Heart left ventricle (tissue), 13 donors: ENCODE data around the gene RPS4Y2.

Source experiments
- POLR2A ChIP-seq, 2 donors: fragments of 450-650 bp; IDR thresholded peaks; one replicate each; pipeline ENCODE4 v1.6.1; 2017; ENCODE audit warnings: antibody characterized with exemption in 2 of 2, mild to moderate bottlenecking in 2 of 2, moderate library complexity in 2 of 2
- TF ChIP-seq, protein P1 (sequence below), 12 donors: fragments of 200-600 bp; sonication (generic) in 4 of 12; IDR thresholded peaks; one replicate each; pipeline versions ENCODE4 v1.5.0 to v1.8.0; 2018 to 2022; ENCODE audit warnings: antibody characterized with exemption in 12 of 12, mild to moderate bottlenecking in 5 of 12
- donor health status: ischemic (EF 13 %, LVEDD 7.1; RV severe dilation, severe dysfunction).
- donor health status: DM: no; HTN: yes; CAD: no.
- donor health status: DM: no; HTN: no; CAD: no.
- donor health status: ischemic (EF 25% LVEDD 6.9; RV normal size, moderate dysfunction).
- donor health status: ischemic (EF 25% LVEDD 5.7; RV mildly dilated, moderate dysfunction).
- donor health status: ischemic (EF 35%, LVEDD 5.7; RV mildly dilated, moderate dysfunction).
- donor health status: nonischemic (EF 11% LVEDD 7.7; RV severe dilation, severe dysfunction).
- donor health status: DM: yes; HTN: yes; CAD: no.
- donor health status: PGD.
- donor health status: ischemic (EF 29% LVEDD 5.4; RV normal size, mild dysfunction).
- donor health status: nonischemic (EF 23%, LVEDD 6.1; RV moderate dilation, normal function).

DNA sequence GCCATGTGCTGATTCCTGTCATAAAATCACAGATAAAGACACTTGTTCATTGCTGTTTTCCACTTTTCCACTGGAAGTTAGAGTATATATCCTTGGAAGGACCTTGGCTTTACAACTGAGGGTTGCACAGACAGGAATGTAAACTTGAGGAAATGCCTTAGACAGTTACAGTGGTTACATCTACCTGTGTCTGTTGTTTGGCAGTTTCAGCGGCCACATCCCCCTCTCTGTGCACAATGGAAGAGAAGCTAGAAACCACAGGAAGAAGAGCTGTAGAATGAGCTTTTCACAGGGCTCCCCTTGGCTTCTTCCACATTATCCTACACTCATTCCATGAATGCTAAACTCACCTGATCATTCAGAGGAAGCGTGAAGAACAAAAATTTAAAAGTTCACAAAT lies 9.0 kb upstream of the RPS4Y2 start:
- TF ChIP-seq, protein P1, sequence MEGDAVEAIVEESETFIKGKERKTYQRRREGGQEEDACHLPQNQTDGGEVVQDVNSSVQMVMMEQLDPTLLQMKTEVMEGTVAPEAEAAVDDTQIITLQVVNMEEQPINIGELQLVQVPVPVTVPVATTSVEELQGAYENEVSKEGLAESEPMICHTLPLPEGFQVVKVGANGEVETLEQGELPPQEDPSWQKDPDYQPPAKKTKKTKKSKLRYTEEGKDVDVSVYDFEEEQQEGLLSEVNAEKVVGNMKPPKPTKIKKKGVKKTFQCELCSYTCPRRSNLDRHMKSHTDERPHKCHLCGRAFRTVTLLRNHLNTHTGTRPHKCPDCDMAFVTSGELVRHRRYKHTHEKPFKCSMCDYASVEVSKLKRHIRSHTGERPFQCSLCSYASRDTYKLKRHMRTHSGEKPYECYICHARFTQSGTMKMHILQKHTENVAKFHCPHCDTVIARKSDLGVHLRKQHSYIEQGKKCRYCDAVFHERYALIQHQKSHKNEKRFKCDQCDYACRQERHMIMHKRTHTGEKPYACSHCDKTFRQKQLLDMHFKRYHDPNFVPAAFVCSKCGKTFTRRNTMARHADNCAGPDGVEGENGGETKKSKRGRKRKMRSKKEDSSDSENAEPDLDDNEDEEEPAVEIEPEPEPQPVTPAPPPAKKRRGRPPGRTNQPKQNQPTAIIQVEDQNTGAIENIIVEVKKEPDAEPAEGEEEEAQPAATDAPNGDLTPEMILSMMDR (IDR thresholded peaks at IDR 0.05): no peak
- TF ChIP-seq POLR2A (IDR thresholded peaks at IDR 0.05): no peak
